HG02759 (cell line): ENCODE results near the gene MAPK6.

ENCODE experiments used
- ATAC-seq: cut with Tn5 transposase; IDR thresholded peaks from one replicate; pipeline ENCODE4 v1.9.1; 2021; ENCODE audit warnings: mild to moderate bottlenecking, moderate library complexity; ENCODE audit not compliant: unreplicated experiment

The MAPK6 gene

DNA sequence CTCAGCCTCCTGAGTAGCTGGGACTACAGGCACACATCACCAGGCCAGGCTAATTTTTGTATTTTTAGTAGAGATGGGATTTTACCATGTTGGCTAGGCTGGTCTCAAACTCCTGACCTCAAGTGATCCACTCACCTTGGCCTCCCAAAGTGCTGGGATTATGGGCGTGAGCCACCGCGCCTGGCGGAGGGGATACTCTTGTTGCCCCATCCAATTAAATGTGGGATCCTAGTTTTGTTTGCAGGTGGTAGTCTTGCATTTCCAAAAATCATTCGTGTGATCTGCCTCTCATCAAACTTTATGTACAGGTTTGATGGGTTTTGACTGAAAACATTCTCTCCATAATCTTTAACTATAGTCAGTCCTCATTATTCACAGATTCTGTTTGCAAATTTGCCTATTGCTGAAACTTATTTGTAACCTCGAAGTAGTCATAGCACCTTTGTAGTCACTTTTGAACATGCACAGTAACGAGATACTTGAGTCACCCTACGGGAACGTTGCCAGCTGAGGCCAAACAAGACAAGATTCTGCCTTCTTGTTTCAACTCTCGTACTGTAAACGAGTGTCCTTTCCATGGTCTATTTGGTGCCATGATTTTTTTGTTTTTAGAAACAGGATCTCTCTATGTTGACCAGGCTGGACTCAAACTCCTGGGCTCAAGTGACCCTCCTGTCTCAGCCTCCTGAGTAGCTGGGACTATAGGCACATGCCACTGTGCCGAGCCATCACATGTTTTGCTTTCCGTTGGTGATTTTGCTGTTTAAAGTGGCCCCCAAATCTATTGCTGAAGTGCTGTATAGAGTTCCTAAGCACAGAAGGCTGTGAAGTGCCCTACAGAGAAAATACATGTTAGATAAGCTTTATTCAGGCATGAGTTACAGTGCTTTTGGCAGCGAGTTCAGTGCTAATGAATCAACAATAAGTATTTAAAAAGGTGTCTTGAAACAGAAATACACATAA is 8.1 kb upstream of the MAPK6 start:
- no peak for ATAC-seq

DNA sequence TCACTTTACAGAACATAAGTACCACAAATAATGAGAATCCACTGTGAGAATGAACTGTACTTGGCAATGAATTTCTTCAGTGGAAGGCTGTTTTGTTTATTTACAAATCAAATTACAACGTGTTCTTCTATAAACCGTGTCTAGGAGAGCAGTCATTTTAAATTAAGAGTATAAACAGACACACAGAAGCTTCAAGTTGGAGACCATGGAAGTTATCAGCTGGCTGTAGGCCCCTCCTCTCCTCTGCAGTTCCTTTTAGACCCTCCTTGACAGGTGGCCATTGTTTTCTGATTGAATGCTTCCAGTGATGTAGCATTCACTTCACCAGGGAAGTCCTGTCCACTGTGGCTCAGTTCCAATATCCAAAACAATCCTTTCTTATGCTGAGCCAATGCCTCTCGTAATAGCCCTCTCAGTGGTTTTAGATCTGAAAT is 7.3 kb upstream of the MAPK6 start:
- ATAC-seq: no peak

GRCh38 chr15:52012210-52012609 is 6.8 kb upstream of the MAPK6 start:
- ATAC-seq: no peak

DNA sequence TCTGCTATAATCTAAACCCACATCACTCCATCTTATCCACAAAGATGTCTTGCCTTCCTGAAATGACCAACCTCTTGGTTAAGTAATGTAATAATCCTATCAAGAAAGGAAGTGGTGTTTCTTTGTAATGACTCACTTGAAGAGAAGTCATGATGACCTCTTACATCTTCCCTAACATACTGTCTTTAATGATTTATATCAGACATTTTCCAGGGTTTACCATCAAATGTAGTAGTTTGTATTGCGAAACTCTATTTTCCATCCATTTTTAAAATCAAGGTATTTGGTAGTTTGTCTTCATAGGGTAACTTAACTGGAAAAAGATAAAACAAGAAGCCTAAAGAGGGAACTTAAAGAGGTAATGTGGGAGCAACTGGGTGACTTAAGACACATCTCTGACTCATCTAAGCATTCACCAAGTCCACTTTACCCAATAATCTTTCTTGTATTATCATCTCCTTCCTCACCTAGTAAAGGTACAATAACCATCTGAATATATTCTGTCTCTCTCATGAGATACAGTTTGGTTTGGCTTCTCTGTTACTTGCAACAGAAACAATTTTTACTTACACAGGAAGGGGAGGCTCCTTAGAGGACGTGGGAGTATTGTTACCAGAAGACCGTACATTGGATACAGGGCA is 5.7 kb upstream of the MAPK6 start:
- peak; percentile 44 for ATAC-seq

DNA sequence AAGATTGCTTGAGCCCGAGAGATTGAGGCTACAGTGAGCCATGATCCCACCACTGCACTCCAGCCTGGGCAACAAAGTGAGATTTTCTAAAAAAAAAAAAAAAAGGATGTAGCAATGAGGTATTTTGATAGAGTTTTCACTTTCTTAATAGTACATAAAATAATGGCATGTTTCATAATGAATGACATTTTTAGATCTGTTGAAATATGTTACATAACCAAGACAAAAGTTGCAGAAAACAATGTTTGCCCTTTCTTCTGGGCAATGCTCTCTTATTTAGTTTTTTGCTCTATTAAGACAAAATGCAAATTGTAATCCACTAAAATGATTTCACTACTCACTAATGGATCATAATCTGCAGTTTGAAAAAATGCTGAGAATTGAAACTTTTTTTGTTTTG is 4.4 kb upstream of the MAPK6 start:
- no peak for ATAC-seq

GRCh38 chr15:52016316-52016715 is 2.7 kb upstream of the MAPK6 start:
- no peak for ATAC-seq

GRCh38 chr15:52018244-52018643 is 775 bp upstream of the MAPK6 start:
- ATAC-seq: no peak

- ATAC-seq: peak; percentile 63
Measured at GRCh38 chr15:52019394-52020220, 588 bp downstream of the MAPK6 start.

DNA sequence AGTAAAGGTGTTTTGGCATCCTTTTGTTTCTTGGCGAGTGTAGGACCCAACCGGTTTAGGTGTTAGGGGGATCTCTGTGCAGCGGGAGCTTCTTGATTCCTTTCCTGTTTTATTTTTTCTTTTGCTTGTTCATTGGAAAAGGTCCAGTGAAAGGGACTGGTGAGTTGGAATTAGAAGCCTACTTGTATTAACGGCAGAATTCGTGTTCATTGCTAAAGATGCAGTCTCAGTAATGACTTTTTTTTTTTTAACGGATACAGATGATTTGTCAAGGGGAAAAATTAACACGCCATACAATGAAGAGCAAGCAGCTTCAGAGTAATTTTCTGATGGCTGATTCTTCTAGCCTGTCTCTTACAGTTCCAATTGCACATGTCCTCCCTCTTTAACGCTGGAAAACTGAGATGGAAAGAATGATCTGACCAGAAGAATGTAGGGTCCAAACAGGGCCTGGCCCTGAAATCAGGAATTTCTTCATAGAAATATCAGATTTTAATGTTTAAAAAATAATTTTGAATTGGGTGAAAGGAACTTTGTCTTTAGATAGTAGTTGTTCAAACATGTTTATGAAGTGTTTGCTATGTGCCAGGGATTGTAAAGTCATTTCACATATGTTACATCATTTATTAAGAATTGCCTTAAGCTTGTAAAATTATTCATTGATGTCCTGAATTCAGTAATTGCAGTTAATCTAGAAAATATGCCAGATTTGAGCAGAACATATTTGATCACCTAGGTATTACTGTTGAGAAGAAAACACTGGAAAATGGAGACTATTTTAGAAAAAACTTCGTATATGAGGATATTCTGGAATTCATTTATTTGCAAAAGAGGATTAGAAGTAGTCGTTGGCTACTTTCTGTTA is 1.4 kb downstream of the MAPK6 start:
- no peak for ATAC-seq

DNA sequence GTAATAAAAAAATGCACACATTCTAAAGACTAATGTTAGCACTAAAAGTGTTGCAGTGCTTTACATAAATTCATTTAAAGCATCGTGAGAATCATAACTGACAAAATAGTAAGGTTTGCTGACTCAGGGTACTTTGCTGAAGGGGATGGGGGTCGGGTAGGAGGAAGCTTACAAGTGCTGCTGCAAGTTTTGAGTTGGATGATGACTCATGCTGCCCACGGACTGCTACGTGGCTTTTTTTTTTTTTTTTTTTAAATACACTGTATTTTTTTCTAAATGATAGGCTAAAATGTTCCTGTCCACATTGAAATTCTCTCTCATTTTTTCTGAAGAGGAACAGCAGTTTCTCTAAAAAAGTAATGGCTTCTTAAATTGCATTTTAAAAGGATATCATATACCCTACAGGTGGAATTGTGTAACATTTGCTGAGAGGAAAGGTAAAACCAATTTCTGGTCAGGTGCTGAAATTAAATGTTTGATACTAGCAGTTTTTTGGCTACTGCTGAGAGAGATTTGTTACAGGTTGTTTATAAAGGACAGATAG is 2.2 kb downstream of the MAPK6 start:
- ATAC-seq: no peak

DNA sequence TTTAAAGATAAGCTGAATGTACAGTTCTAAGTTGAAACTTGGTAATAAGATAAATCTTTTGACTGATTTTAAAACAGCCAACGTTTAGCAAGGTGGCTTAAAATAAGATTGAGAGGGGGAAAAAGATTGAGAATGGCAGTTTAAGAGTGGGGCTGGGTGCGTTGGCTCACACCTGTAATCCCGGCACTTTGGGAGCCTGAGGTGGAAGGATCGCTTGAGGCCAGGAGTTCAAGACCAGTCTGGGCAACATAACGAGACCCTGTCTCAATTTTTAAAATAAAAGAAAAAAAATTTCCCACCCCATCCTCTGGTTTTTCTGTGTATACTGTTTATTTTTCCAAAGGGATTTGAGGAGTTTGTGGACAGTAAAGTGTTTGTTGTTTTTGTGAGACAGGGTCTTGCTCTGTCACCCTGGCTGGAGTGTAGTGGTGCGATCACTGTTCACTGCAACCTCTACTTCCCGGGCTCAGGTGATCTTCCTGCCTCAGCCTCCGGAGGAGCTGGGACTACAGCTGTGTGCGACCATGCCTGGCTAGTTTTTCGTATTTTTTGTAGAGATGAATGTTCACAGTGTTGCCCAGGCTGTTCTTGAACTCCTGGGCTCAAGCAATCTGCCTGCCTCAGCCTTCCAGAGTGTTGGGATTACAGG is 3.0 kb downstream of the MAPK6 start:
- no peak for ATAC-seq

DNA sequence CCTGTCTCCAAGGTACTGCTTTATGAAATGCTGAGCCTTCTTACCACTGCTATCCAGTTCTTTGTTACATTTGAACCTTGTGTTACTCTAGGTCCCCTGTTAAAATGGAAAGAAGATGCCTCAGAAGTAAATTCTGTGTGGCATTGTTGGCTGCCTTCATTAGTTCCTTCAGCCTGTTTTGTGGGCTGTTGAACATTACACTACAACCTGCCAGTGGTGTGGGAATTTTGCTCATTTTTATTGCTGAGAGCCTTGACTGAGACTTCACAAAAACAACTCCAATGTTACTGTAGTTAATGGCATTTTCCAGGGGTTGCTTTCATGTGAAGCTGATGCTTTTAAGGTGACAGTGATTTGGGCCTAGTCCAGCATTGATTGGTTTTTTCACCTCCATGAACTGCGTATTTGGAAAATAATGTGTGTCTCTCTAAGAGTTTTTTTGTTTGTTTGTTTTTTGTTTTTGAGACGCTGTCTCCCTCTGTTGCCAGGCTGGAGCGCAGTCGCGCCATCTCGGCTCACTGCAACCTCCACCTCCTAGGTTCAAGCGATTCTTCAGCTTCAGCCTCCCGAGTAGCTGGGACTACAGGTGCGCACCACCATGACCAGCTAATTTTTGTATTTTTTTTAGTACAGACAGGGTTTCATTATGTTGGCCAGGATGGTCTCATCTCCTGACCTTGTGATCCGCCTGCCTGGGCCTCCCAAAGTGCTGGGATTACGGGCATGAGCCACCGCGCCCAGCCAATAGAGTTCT is 4.3 kb downstream of the MAPK6 start:
- no peak for ATAC-seq

DNA sequence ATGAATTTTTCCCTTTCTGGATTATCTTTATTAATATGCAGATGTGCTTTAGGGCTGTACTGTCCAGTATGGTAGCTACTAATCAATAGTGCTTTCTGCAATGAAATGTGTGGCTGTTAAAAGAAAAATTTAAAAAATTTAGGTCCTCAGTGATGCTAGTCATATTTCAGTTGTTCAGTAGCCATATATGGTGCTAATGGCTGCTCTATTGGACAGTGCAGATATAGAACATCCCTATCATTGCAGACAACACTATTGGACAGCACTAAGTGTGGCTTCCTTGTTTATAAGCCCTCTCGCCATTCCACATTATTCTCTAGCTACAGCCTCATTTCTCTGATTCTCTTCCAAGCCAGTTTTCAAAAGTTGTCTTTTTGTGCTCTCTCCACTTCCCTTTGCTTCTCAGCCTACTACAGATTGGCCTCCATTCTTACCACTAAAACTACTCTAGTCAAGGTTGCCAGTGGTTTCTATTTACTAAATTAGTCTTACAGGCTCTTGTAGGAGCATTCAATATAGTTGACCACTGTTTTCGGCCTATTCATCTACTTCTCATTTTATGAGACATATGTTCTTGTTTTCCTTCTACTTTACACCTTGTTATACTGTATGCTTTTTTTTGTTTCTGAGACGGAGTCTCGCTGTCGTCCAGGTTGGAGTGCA is 9.5 kb downstream of the MAPK6 start:
- peak; percentile 42 for ATAC-seq

DNA sequence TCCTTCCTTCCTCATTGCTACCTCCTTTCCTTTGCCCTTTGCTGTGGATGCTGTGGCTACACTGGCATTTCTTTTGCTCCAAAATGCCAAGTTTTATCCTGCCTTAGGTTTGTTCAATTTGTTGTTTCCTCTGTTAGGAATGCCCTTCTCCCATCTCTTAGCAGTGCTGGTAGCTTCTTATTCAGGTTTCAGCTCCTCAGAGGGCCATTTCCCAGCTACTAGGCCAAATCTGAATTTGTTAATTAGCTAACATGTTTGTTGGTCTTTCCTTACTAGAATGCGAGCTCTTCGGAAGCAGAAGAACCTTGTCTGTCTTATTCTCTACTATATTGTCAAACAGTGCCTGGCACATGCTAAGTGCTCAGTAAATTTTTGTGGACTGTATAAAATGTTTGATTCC is 11.0 kb downstream of the MAPK6 start:
- no peak for ATAC-seq

DNA sequence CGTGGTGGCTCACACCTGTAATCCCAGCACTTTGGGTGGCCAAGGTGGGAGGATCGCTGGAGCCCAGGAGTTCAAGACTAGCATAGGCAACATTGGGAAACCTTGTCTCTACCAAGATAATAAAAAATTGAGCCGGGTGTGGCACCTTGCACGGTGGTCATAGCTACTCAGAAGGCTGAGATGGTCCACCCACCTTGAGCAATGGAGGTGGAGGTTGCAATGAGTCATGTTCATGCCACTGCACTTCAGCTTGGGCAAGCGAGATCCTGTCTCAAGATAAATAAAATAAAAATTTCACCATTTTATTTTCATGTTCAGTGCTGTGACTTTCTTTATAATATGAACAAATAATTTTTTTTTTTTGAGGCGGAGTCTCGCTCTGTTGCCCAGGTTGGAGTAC is 12.5 kb downstream of the MAPK6 start:
- no peak for ATAC-seq

DNA sequence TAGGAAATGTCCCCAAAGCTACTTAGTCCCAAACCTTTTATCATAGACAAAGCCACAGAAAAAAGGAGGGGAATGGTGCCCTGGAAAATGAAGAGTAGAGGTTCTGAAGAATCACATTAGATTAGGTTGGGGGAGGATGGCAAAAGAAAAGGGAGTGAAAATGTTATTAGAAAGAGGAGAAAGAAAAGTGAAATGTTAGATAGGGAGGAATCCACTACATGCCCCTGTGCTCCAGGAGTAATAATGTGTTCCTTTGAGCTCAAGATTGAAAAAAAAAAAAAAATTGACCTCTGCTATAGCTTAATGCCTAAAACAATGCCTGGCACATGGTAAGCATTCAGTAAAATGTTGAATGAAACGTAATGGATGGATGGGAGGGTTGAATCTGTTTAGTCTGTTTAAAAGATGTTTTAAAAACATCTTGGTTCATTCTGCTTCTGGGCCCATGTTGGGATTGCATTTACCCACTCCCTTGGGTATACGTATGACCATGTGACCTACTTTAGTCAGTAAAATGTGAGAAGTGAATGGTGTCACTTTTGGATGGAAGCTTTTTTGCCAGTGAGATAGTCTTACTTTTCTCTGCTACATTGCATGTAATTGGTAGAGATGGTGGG is 19.0 kb downstream of the MAPK6 start:
- no peak for ATAC-seq

GRCh38 chr15:52039925-52040781 is 21.1 kb downstream of the MAPK6 start:
- ATAC-seq: no peak
